CD4-positive, alpha-beta T cell treated with Interleukin-15 for 1 hour (primary cell): Measurements from ENCODE around the gene LYST.
"Not testable (repeated sequence)": the region's sequence is repeated elsewhere in the genome, so short reads cannot be mapped to it uniquely, and the experiment has no call there.

ENCODE experiments used
- DNase-seq: peaks from one replicate; pipeline ENCODE4 v3.0.0-alpha.2; 2020

The LYST gene

DNA sequence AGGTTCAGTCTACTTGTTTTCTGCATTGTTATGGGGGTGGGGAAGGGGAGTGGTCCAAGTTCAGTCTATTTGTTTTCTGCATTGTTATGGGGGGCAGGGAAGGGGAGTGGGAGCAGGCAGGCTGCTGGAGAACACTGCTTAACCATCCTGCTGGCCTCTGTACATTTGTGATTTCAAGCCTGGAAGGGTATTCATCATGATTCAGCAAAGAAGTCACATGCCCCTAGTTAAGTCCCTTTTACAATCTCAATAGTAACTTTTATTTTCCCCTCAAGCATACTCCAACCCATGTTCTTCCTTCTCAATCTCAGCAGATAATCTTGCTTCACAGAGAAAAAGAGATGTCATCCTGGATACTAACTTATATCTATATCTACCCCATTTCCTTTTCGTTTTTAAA, 7.9 kb downstream of the LYST start:
- no peak for DNase-seq

DNA sequence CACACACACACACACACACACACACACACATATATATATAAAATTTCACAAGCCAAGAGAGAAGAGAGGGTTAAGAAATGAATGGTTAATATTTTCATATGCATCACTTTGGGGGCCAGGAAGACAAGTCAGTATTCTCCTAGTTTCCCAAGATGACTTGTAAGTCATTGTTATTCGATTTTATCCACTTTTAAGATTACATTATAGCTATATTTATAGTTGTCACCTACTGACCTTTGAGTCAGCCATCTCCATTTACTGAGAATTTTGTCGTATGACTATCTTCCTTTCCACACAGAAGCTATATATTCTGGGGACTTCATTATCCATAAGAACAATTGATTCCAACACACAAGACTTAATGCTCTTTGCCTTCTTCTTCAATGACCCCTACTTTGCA, 8.9 kb downstream of the LYST start:
- no peak for DNase-seq

DNA sequence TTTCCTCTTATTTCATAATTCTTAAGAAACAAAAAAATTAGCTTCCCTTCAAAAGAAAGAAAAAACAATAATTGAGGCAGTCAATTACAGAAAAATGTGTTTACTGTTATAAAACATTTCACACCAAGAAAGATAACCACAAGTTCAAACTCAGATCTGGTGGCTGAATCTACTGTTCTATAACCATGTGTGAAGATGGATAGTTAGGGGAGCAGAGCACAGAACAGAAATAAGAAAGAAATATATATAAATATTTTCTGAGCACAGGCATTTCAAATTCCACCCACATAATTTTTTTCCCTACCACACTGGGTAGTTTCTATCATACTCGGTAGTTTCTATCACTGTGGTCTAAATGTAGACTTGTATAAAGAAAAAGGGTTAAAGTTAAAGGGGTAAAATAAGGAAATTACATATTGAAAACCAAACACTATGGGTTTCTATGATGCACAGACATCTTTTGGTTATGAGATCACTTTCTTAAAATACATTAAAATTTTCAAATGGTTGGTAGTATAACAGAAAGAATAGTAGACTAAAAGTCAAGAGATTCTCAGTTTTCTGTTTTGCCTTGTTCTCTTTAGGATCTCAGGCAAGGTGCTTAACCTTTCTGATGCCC, 10.8 kb downstream of the LYST start:
- no peak for DNase-seq

DNA sequence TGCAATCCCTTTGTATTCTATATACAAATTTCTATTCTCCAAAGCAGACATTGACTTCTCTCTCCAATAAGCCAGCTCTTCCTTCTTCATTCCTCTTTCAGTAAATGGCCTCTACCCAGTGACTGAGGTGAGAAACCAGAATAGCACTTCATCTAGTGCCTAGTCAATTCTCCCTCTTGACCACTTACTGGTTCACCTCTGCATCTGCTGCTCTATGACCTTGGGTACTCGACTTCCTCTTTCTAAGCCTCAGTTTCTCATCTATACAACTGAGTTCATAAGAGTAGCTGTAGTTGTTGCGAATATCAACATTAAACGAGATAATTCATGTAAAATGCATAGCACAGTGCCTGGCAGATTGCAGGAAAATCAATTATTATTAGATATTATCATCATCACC, 12.4 kb downstream of the LYST start:
- no peak for DNase-seq

DNA sequence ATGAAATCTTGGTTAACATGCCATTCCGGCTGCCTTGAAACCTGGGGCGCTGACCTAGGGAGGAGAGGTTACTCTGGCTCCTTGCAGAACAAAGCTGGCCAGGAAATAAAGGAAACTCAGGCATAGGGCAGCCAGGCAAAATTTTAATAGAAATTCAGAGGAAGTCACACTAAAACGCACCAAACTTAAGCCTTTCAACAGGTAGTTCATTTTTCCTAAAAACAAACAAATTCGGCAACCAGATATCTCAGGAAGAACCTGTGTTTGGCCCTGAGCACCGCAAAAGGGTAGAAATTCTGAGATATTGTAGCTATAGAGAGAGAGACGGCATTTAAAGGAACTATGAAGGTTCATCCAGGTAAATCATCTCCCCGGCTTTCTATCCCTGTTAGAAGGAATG, 13.1 kb downstream of the LYST start:
- DNase-seq: no peak

DNA sequence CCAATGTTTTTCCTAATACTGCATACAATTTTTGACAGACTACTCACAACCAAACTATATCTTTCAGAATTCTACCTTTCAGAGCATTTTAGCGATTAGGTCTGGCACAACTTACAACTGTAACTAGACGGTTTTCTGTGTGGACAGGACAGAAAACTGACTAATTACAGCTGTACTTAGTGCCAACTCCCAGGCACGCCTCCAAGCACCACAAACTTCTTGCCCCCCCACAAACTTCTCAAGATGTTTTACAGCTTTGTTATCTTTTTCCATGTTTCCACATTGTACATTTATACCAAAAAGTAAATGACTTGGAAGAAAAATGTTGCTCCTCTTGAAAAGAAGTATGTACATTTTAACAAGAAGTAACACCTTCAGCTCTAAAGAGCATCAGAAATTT, 13.8 kb downstream of the LYST start:
- DNase-seq: no peak

DNA sequence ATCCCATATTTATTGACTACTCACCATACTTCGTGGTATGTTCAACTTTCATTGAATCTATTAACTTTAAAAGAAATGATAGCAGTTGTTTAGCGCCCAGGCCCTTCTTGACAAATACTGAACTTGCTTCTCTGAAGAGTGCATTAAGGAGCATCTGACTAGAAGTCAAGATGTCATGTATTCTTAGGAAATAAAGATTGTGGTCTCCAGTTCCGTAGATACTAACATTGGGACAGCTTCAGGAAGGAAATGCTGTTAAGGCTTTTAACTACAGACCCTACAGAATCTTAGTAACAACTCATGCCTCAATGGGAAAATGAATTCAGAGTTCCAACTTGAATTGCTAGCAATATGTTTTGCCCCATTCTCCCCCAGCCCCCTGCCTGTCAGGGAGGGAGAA, 14.8 kb downstream of the LYST start:
- DNase-seq: no peak

DNA sequence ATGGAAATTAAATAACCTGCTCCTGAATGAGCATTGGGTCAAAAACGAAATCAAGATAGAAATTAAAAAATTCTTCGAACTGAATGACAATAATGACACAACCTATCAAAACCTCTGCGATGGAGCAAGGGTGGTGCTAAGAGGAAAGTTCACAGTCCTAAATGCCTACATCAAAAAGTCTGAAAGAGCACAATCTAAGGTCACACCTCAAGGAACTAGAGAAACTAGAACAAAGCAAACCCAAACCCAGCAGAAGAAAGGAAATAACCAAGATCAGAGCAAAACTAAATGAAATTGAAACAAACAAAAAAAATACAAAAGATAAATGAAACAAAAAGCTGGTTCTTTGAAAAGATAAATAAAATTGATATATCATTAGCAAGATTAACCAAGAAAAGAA, 18.5 kb downstream of the LYST start:
- not testable (repeated sequence) for DNase-seq

DNA sequence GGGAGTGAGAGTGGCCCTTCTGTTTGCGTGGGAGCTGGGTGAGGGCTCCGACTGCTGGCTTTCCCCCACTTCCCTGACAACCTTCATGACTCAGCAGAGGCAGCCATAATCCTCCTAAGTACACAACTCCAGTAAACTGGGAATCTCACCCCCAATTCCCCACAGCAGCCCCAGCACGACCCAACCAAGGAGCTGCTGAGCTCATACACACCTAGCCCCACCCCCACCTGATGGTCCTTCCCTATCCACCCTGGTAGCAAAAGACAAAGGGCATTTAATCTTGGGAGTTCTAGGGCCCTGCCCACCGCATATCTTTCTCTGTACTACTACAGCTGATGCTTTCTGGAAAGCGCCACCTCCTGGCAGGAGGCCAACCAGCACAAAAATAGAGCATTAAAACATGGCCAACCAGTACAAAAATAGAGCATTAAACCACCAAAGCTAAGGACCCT, 21.0 kb downstream of the LYST start:
- DNase-seq: not testable (repeated sequence)

DNA sequence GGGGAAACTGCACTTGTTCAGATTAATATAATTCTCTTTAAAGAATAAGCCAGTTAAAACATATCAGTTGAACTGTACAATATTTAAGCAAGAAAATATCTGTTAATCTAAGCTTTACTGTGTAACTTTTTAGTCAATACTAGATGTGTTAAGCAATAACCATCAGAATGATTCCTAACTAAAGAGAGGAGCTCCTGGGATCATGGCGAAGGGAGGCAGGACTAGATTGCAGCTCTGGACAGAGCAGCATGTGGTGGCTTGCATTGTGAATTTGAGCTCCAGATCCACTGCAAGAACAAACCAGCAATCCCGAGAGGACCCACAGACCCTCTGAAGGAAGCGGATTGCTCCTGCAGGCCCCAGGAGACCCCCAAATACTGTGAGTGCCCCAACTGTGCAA, 21.9 kb downstream of the LYST start:
- DNase-seq: no peak

DNA sequence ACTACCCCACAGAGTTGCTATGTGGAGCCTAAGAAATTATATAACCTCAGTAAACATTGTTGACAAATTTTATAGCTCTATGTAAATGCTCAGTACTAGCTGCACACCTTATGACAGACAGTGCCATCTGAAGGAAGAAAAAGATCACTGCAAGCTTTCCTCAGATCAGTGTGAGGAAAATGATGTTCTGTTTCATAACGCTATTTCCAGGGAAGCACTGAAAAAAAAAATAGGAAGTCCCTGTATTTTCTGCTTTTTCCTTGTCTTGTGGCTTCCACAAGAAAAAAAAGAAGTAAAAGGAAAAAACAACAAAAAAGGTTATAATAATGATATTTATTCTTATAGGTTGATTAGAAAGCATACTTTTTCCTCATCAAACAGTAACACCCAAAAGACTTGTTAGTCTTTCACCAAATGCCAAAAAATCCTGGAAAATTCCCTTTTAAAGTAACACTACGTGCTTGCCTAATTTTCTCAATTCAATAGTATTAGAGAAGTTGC, 23.2 kb downstream of the LYST start:
- DNase-seq: no peak

DNA sequence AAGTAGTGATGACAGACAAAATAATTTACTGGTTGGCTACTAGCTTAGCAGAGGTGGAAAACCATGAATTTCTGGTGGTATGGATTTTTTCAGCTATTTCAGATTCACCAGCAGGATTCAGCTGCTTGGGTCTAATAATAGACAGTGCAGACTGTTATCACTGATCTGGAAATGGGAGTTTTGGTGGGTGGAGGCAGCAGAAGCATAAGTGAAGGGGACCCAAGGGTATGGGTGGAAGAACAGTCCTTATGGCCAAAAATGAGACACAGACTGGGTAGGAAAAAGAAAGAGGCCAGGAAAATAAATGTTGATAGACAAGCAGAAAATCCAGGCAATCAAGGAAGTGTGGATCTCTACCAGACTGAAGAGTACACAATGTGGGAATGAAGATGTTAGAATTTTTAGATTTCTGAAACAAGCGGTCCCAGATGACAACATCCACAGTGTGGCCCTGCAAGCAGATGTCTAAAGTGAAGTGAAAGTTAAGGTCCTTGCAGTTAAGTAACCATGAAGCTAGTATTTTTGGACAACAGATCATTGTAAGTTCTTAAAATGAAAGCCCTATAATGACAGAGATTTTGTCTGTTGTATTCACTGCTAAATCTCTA, 24.7 kb downstream of the LYST start:
- no peak for DNase-seq

DNA sequence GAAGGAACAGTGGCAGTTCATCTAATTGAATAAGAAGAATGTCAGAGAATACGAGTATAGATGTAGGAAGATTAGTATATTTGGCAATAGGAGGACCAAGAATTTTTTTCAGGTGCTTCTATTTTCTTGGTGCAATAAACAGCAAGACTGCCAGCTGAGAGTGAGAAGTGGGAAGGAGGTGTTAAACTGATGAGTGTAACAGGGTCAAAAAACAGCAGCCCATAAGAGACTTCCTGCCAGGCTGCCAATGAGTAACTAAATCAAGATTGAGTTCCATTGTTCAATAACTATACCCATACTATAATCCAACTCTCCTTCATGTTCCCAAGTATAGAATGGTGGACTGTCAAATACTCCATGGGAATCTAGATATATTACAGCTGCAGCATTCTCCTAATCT, 28.7 kb downstream of the LYST start:
- DNase-seq: no peak

DNA sequence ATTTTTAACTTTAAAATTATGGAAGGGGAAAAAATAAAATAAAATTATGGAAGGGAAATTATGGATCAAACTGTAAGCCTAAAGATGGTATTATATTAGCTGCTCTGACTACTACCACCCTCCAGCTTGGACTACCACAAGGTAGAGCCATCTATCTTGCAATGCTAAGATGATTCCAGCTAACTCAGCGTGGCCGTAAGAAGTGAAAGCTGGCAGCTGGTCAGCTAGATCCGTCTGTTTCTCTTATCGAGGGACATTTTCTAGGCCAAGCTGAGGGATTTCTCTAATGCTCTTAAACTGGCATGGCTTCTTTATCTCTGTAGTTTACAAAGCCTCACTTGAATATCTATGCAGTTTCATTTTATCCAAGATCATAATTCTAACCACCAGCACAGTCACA, 31.5 kb downstream of the LYST start:
- no peak for DNase-seq

DNA sequence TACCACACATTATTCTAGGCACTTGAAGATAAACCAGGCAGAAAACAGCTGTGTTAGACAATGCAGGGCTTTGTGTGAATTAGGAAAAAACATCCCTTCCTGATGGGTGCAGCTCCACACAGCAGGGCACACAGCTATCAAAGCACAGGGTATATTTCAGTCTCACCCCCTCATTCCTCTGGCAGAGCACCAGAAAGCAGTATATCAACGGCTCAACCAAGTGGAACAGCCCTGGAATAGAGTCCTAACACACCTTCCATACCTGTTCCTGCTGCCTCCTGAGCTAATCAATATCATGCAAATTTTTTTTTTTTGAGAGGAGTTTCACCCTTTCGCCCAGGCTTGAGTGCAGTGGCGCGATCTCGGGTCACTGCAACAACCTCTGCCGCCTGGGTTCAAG, 32.1 kb downstream of the LYST start:
- no peak for DNase-seq

DNA sequence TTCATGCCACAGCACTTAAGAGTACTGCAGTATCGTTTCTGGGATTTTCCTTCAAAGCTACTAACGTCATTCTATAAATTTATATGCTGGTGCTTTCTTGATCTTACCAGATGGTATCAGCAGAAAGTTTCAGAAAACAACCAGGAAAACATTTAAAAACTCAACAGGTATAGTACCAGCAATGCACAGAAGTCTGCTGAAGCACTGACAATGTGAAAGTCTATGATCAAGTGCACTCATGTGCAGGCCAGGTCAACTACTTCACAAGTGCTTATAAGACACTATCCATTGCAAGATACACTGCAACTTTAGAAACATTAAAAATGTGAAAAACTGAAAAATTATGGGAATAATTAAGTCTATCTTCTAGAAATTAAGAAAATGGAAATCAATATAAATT, 34.7 kb downstream of the LYST start:
- DNase-seq: no peak

DNA sequence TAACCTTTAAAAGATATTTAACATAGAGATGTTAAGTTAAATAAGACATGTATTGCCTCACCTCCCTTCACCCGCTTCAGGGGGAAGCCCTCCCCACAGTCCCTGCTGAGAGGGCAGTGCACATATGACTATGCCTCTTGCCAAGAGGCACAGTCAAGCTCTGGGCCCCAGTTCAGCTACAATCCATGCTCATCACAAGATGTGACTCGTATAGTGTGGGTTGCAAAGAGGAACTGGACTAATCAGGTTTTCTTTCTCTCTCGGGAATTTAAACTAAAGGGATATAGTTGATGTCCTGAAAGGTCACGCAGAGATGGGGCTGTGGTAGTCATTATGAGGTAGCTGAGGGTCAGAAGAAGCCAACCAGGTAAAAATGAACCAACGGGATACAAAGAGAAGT, 35.6 kb downstream of the LYST start:
- DNase-seq: peak; percentile 36

DNA sequence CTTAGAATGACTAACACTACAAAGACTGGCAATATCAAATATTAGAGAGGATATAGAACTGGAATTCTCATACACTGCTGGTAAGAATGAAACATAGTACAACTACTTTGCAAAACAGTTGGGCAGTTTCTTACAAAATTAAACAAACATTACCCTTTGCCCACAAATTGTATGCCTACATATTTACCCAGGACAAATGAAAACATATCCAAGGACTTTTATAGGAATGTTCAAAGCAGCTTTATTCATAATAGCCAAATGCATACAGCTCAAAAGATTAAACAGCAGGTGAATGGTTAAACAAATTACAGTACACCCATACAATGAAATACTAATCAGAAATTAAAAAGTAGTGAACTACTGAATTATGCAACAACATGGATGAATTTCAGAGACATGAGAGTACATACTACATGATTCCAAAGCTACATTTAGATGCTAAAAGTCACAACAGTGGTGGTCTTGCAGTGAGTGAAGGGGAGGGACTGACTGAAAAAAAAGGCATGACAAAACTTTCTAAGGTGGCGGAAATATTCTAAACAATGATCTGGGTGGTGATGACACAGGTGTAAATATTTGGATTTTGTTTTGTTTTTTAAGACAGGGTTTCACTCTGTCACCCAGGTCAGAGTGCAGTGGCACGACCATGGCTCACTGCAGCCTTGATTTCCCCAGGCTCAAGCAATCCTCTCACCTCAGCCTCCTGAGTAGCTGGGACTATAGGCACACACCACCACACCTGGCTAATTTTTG, 40.4 kb downstream of the LYST start:
- no peak for DNase-seq

DNA sequence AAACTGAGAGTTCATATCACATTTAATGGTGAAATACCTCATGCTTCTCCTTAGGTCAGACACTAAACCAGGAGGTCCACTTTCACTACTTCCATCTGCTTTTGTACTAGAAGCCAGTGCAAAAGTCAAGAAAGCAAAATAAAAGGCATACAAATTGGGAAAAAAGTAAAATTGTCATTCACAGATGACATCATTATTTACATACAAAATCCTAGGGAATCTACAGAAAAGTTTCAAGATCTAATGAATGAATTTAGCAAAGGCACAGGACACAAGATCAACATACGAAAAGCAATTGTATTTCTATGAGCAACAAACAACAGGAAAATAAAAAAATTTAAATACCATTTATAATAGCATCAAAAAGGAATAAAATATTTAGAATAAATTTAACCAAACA, 41.5 kb downstream of the LYST start:
- no peak for DNase-seq

DNA sequence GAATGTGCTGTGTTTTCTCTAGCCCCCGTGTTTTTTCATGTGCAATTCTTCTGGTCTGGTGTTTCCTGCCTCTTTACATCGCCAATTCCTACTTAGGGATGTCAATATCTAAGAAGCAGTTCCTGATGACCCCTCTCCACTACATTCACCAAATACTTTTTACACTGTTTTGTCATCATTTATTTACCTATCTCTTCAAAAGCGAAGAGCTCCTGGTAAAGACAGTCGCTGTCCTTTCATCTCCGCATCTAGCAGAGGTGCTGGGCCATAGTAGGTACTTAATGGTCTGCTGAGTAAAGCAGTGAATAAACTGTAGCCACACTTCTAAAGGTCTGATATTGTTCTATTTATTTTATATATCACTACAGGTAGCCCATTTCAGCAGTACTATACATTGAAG, 43.0 kb downstream of the LYST start:
- no peak for DNase-seq

DNA sequence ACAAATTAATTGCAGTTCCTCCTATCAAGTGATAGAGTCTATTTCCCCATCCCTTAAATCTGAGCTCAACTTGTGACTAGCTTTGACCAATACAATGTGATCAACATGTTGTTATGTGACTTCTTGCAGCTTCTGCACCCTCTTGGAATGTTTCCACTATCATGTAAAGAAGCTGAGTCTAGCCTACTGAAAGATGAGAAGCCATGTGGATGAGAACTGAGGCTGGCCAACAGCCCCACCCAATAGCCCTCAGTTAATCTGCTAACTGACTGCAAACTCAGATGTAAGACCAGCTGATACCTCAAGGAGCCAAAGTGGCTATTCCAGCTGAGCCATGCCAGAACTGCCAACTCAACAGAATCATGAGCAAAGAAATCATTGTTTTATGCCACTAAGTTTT, 44.0 kb downstream of the LYST start:
- no peak for DNase-seq

DNA sequence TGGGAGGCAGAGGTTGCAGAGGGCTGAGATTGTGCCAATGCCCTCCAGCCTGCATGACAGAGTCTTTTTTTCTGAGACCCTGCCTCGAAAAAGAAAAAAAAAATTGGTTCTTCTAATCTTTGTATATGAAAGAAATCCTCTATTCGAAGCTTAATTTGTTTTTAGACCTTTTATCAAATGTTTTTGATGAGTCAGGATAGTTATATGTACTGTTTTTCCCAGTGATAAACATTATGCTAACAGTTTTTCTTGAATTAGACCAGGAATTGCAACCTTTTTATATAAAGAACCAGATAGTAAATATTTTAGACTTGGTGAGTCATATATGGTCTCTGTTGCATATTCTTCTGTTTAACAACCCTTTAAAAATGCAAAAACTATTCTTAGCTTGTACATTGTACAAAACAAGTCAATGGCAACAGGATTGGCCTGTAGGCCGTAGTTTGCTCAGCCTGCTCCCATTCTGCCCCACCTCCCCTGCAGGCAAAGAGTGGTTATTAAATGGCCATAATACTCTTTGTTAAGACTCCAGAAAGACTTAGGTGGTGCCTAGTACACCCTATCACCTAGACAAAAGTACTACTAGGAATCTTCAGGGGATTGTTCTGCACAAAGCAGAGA, 45.2 kb downstream of the LYST start:
- no peak for DNase-seq

DNA sequence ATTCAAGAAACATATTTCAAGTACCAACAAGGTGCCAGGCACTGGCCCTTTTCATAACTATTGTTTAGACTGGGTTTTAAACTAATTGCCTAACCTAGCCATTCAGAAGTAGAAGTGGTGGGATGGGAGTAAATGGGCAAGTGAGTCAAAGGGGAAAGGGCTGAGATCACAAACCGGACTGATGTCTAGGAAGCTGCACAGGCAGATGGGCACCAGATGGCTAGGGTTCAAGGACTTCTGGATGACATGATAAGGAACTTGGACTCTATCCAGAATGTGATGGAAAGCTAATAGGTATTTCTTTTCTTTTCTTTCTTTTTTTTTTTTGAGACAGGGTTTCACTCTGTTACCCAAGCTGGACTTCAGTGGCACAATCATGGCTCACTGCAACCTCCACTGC, 46.6 kb downstream of the LYST start:
- DNase-seq: no peak

DNA sequence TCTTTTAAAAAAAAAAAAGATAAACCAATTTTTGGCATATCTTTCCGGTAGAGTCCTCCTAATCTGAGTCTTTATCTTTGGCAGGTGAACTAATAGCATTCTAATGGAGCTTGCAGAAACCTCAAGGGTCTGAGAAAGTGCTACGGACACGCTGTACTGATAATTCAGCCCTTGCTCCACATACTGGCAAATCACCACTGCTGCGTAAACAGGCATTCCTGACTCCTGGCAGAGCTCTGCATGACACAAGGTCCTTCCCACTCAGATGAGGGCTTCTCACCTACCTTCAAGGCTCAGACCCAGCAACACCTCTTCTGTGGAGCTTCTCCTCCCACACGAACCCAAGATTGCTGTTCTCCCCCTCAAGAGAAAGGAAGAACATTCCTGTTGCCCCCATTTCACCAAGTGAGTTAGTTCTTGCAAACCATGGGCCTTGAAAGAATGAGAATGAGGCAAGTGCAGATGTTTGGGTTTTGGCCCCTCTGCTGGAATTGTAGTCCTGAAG, 48.0 kb downstream of the LYST start:
- no peak for DNase-seq
